ENCODE measurements around the gene KIF19.

DNA sequence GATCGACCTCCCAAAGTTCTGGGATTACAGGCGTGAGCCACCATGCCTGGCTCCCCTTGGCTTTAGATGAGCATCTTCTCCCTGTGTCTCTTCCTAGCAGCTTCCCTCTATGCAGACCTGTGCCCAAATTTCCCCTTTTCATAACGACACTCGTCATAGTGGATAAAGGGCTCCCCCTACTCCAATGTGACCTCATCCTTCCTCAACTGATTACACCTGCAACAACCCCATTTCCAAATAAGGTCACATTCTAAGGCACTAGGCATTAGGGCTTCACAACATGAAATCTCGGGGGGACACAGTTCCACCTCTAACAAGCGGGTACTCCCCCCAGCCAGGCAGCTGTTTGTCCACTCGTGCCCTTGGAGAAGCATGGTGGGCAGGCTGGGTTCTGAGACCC, 10.3 kb downstream of the KIF19 start:
- TF ChIP-seq, protein P1, sequence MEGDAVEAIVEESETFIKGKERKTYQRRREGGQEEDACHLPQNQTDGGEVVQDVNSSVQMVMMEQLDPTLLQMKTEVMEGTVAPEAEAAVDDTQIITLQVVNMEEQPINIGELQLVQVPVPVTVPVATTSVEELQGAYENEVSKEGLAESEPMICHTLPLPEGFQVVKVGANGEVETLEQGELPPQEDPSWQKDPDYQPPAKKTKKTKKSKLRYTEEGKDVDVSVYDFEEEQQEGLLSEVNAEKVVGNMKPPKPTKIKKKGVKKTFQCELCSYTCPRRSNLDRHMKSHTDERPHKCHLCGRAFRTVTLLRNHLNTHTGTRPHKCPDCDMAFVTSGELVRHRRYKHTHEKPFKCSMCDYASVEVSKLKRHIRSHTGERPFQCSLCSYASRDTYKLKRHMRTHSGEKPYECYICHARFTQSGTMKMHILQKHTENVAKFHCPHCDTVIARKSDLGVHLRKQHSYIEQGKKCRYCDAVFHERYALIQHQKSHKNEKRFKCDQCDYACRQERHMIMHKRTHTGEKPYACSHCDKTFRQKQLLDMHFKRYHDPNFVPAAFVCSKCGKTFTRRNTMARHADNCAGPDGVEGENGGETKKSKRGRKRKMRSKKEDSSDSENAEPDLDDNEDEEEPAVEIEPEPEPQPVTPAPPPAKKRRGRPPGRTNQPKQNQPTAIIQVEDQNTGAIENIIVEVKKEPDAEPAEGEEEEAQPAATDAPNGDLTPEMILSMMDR (IDR thresholded peaks at IDR 0.05 in 2 of 3, conservative IDR thresholded peaks at IDR 0.05 in 1 of 3; ENCODE audit: control insufficient read depth in 2 of 3, extremely low read depth in 1 of 3, insufficient read depth in 1 of 3, low read depth in 3 of 3, low read length in 3 of 3), result no peak
- no peak for TF ChIP-seq CEBPB (IDR thresholded peaks at IDR 0.05; ENCODE audit: borderline replicate concordance in 1 of 2, low read depth in 2 of 2, low read length in 2 of 2)
- no peak for TF ChIP-seq TCF3 (IDR thresholded peaks at IDR 0.05; ENCODE audit: borderline replicate concordance, insufficient read depth, low read depth, low read length)
- no peak for TF ChIP-seq YY1 (IDR thresholded peaks at IDR 0.05; ENCODE audit: low read depth, low read length)
- TF ChIP-seq CBFB (IDR thresholded peaks at IDR 0.05; ENCODE audit: low read depth), result no peak
- no peak for TF ChIP-seq POLR2AphosphoS5 (IDR thresholded peaks at IDR 0.05; ENCODE audit: low read length)
- no peak for TF ChIP-seq DPF2 (IDR thresholded peaks at IDR 0.05)
- TF ChIP-seq SMC3 (IDR thresholded peaks at IDR 0.05; ENCODE audit: borderline replicate concordance, low read length), result no peak
- no peak for TF ChIP-seq RAD21 (IDR thresholded peaks at IDR 0.05; ENCODE audit: insufficient read depth, low read depth, low read length)
- no peak for TF ChIP-seq SP1 (IDR thresholded peaks at IDR 0.05; ENCODE audit: low read depth, low read length)
- no peak for TF ChIP-seq FOXM1 (IDR thresholded peaks at IDR 0.05; ENCODE audit: low read depth, low read length)
- TF ChIP-seq POU2F2 (IDR thresholded peaks at IDR 0.05; ENCODE audit: borderline replicate concordance, low read depth, low read length), result no peak
- no peak for TF ChIP-seq ZNF384 (IDR thresholded peaks at IDR 0.05; ENCODE audit: borderline replicate concordance, low read depth, low read length)
